GM19324 (cell line): ENCODE data around the gene MYB.
A peak's percentile ranks its signal among the peaks of the same experiment; 100 is the strongest.
"Not testable (repeated sequence)": the region's sequence is repeated elsewhere in the genome, so short reads cannot be mapped to it uniquely, and the experiment has no call there.

ENCODE experiments used
- ATAC-seq: cut with Tn5 transposase; IDR thresholded peaks from one replicate; pipeline ENCODE4 v1.9.1; 2021; ENCODE audit warnings: mild to moderate bottlenecking, moderate library complexity; ENCODE audit not compliant: unreplicated experiment, low FRiP score

The MYB gene

DNA sequence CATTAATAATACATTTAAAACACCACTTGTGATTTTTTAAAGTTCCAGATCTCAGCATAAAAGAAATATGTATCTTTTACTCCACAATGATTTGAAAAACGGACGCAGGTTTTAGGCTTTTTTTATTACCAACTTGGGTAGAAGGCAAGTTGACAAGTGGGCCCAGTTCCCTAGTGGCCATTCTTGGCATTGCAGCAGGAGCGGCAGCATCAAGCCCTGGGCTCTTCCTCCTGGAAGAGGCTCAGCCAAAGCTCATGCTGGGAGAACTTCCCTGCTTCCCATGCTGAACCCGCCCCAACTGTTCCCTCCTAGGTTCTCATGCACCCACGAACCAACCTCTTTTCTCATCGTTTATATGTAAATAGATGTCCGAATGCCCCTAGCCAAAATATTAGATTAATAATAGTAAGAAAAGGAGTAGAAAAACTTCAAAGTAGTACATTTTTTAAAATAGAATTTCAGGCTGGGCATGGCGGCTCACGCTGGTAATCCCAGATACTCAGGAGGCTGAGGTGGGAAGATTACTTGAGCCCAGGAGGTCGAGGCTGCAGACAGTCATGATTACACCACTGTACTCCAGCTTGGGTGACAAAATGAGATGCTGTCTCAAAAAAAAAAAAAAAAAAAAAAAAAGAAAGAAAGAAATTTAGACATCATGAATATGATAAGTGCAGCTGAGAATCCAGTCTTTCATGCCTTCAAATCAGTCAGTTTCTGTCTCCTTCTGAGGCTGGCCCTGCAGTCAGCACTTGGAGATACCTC is 18.2 kb upstream of the MYB start:
- ATAC-seq: peak; percentile 7

DNA sequence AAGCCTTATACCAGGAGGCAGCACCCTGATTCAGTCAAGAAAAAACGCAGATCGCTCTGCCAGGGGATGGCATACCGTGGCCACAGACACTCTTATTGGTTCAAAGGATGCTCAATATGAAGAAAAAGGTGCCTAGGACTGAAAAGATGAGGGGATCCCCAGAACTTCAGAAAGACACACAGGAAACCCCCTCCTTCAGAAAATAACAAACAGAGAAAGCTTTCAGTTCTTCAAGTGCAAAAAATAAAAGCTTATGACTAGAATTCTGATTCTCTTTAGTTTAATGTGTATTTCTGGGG is 17.7 kb upstream of the MYB start:
- peak; percentile 52 for ATAC-seq

DNA sequence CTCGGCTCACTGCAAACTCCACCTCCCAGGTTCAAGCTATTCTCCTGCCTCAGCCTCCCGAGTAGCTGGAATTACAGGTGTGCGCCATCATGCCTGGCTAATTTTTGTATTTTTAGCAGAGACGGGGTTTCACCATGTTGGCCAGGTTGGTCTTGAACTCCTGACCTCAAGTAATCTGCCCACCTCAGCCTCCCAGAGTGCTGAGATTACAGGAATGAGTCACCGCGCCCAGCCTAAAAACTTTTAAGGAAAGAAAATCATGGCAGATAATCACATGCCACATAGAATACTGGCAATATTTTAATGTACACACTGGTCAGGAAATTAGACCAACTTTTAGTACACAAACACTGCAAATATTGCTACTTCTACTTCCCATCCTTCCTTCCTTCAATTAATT is 16.7 kb upstream of the MYB start:
- ATAC-seq: not testable (repeated sequence)

DNA sequence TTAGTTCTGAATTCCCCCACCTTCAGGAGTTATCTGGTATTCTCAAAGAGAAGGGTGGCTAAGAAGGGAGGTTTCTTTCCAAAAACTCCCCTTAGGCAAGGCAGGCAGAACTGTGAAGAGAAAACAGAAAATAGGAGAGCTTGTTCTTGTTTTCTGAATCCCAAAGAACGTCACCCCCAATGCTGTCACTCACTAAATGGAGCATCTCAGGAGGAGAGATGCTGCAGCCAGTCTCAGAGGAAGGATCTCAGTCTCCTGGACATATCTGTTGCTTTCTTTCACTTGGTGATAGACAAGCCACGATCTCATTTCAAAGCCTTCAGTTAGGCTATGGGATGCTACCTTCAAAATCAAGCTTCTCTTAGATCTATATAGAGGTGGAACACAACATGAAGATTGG is 16.1 kb upstream of the MYB start:
- no peak for ATAC-seq

DNA sequence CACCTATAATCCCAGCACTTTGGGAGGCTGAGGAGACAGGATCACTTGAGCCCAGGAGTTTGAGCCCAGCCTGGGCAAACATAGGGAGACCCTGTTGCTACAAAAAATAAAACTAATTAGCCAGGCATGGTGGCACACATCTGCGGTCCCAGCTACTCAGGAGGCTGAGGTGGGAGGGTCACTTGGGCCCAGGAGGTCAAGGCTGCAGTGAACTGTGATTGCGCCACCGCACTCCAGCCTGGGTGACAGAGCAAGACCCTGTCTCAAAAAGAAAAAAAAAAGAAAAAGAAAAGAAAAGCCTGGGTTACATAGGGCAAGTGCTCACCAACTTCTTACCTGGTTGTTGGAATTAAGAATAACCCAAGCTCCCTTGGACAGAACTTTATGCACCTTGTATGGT is 14.6 kb upstream of the MYB start:
- ATAC-seq: no peak

DNA sequence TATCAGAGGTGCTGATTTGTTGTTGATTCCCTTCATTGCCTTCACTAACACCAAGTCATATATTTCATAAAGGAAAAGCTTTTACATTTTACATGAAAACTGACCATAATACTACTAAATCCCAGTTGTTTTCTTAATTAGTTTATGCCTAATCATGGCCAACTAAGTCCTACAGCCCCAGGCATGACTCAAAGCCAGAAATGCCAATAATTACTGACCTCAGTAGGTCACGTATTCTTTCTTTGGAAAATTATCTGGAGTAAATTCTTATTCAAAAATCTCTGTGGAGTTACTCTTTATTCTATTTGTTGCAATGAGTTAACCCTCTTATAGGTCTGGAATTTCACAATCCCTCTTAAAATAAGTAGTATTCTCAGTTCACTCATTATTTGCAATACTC is 13.5 kb upstream of the MYB start:
- ATAC-seq: no peak

DNA sequence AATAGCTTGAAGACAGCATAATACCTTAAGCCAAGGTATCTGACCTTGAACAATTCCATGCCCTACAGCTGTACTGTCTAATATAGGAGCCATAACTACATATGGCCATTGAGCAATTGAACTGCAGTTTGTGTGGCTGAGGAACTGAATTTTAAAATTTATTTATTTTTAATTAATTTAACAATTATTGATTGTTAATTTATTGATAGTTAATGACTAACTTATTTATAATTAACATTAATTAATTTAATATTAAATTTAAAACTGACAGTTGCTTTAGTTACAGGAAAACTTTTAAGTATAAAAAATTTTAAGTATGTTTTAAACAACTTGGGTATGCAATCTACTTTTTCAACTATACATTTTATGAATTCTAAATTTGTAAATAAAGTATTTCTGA is 12.3 kb upstream of the MYB start:
- ATAC-seq: no peak

DNA sequence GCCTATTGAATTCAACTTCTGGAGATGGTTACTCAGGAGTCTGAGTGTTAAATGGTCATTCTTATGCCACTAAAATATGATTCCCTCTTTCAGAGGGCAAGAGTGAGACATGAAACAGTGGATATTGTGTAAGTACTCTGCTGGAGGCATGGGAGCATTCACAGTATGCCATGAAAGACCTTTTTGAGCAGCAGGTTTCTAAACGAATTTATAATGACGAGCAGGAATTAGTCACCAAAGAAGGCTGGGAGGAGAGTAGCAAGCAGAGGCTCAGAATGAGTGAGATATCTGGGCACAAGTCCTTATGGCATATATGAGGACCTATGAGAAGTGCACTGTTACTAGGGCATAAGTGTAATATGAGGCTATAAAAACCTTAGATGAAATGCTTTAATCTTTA is 10.9 kb upstream of the MYB start:
- no peak for ATAC-seq

DNA sequence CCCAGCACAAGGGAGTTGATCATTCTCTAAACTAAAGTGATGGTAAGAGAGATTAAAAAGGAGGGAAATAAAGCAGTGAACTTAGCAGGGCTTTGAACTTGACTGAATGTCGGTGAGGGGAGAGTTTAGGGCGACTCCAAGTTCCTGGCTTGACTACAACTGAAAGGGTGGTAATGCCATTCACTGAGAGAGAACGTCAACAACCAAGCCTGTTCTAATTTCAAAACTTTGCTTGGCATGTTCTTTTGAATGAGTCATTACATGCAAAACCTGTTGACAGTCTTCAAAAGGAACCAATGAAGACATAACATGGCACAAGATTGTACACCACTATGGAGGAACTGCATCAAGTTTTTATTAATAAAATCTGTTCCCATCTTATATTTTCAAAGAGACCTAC is 10.3 kb upstream of the MYB start:
- no peak for ATAC-seq

DNA sequence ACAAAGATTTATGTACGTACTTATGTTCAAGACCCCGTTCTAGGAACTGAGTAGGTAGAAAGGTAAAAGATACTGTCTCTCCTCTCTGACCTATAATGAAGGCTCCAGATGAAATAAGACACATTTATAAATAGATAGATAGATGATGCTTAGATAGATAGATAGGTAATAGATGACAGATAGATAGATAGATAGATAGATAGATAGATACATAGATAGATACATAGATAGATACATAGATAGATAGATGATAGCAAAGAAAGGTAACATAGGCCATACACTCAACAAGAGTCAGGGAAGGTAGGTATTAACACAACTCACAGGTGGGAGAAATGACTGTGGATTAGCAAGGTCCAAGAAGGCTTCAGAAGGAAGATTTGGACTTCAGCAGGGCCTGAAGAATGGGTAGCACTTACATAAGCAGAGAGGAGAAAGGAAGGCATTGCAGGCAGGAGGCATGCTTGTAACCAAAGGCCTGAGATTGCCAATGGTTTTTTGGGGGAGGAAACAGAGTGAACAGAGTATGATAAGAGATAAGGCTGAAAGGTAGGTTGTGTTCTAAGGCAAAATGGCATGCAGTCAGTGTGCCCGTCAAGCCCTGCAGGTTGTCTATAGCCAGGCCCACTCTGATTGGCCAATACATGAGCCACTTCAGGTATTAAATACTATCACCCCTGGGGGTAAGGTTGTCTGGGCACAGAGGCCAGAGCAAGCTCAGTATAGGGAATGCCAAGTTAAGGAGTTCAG is 7.7 kb upstream of the MYB start:
- no peak for ATAC-seq

DNA sequence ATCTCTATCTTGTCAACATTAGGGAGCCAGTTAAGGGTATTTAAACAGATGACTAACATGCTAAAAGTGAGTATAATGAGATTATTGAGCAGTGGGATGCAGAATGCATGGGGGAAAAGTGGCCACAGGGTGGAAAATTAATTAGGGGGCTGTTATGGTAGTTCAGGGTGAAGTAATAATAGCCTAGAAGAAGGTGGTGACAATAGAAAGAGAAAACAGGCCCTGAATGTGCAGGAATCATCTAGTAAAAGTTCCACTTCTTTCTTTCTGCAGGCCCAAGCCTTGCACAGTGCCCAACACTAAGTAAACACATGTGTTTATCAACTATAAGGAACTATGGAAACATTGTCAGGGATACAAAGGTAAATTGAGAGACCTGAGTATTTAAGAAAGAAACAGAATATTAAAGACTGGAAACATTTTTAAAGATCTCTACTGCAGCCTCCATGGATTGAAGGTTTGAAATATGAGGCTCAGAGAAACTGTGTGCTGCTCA is 7.1 kb upstream of the MYB start:
- no peak for ATAC-seq

DNA sequence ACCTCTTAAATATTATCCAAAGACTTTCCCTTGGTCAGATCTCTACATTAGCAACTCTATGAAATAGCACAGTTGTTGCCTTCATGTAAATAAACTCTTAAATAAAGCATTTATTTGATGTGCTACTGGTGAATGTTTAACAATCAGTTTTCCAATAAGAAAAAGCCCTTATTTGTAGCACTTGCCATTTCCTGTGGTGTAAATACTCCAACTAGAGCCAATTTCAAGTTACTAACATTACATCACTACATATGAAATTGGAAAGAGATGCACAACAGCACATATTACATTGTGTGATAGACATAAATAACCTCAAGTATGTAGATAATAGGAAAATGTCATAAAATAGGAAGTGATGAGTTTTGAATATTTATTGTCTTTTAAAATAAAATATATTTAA is 5.0 kb upstream of the MYB start:
- ATAC-seq: no peak

DNA sequence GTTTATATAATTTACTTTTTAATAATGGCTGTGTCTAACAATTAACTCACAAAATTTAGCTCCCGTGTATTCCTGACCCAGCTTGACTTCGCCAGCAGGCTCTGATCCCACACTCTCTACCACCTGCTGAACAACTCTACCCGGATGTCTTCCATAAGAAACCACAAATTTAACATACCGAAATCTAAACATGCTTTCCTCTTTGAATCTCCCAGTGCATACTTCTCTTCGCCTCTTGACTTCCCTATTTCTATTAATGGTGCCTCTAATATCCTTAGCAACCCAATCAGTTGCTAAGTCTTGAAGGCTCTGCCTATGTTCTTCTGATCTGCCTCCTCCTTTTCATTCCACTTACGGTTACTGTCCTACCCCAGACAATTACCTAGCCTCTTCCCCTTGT is 4.6 kb upstream of the MYB start:
- no peak for ATAC-seq

DNA sequence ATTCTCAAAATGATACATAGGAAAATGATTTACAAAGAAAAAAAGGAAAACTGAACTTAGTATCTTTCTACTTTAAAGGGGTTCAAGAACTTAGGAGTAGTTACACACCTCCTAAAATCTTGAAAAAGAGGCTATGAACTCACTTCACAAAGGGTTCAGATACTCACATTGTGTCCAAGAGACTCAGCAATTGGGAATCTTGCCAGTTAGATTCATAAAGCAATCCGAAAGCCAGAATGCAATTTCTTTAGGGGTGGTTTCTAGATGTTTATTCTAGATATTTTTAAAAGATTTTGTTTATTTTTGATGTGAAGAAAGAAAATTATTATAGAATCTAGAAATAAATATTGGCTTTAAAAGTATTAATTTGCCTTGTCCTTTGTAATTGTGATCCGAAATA is 1.7 kb upstream of the MYB start:
- ATAC-seq: no peak

DNA sequence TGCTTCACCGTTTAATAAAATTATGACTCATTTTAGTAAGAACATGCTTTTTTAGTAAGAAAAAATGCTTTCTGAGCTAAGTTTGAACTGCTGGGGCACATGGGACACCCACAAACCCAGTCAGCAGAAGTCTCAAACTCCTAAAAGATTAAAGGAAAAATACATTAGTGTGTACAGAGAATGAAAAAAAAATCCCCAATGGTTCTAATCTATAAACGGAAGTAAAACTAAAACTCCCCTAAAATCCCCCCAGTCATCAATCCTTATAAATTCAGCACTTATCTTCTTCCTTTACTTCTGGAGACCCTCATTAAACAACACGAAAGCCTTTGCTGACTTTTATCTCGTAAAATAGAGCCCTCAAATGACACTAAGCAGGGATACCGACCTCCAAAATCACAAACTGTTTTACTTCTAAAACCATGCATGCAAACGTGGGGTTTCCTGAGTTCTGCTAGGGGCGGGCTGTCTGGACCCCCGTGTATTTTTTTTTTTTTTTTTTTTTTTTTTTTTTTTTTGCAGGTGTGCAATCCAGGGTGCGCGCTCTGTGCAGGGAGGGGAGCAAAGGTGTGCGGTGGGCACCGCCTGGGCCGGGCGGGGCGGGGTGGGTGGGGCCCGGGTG is 1.1 kb upstream of the MYB start:
- no peak for ATAC-seq

DNA sequence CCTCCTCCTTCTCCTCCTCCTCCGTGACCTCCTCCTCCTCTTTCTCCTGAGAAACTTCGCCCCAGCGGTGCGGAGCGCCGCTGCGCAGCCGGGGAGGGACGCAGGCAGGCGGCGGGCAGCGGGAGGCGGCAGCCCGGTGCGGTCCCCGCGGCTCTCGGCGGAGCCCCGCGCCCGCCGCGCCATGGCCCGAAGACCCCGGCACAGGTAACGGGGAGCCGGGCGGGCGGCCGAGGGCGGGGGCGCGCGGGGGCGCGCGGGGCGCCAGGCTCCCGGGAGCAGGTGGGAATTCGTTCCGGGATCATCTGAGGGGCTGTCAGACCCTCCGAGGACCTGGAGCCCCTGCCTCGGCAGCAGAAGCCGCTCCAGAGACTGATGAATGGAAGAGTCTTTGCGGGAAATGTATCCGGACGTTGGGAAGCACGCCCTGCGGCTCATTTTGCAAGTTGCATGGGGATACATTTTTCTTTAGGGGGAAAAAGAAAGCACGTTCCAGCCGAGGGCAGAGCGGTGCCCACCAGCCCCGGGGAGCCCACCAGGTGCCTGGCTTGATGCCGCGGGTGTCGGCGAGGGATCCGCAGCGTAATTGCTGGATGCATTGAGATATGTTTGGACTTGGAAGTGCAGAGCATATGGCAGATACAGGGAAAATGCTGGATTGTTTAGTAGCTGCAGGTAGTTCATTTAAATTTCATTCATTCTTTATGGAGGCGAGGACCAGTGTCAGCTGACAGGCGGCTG is 394 bp downstream of the MYB start:
- peak; percentile 0 for ATAC-seq

DNA sequence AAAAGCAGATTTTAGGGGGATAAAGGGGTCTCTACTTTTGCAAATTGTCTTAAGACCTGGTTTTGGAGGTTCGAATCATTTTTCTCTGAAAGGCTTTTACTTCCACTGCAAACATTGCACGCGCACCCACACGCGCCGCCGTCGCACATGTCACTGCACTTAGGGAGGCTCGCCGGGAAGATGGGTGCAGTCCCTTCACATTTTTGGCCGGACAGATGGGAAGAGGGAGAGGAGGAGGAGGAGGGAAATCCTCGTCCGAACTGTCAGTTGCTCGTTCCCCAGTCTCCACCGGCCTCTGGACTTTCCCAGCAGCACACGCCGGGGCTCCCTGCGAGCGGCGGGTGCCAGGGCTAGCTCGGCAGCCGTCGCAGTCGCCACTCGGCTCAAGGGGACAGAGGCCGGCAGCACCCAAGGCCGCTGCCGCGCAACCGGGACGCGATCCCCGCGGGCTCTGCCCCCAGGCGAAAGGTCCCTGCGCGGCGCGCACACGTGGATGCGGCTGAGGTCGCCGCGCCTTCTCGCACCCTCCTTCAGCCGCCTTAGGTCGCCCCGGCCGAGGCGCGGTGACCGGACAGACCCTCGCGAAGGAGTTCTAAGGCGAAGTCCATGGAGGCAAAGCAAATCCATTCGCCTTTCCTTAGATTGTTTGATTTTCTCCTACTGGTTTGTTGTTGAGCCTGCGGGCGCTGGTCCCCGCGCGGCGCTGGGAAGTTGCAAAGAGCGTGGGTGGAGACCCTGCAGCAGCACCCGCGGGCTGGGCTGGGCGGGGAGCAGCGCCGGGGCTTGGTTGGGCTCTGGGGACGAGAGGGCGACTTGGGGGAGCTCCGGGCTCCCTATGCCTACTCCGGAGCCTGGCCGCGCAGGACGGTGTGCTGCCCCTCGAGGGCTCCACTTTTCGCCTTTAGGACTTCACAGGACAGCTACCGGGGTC is 1.2 kb downstream of the MYB start:
- peak; percentile 25 for ATAC-seq

DNA sequence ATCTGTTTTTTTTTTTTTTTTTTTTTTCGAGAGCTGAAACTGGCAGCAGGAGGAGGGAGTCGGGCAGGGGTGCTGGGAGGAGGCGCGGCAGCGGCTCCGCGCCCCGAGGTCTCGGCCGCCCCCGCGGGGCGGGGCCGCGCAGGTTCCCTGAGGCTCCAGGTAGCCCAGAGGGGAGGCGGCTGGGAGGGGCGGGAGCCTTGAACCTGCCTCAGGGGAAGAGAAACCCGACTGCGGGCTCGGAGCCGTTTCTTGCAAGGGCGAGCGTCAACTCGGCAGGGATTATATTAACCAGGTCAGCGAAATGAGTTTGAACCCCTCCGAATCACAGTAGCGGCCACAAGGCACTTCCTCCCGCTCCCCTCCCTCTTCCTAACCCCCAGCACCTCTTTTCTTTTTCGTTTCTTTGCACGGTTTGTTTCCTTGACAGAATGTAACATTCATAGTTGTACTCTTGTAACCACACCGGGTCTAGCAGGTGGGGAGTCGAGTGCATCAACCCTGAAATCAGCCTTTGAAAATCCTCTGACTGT is 2.0 kb downstream of the MYB start:
- peak; percentile 52 for ATAC-seq

DNA sequence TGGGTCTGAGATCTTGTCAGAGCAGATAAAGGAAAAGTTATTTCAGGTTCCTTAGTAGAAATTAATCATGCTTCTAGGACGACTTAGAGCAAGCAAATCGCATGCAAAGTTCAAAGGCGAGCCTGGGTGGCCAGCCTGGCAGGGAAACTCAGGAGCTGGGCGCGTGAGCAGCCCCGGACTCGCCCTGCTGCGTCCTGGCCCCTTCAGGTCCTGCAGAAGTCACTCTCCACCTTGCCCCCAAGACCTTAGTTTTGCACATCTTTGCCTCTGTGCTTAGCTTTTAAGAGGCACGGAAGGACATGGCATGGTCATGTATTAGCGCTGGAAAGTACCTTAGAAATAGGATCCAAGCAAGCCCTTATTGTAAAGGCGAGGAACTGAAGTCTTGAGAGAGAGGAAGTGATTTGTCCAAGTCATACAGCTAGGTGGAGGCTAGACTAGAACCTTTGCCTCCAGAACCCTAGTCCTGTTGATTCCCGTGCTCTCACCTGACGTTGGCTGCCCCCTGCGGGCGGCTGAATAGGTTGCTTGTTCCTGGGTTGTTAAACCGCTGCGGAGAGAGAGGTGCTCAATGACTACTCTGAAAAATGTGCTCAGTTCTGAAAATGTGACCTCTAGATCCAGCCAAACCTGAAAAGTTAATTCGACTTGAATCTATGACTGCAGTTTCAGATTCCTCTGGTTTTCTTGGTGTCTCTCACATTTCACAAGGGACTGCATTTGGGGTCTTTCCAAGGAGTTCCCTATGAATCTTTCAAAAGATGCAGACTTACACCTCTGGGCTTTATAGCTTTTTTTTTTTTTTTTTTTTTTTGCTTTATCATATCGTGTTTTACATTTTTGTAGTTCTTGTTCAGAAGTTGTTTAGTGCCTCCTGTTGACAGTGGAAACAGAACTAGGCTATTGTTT is 2.7 kb downstream of the MYB start:
- ATAC-seq: peak; percentile 34
